GM12873 (cell line): ENCODE data around the gene ENTR1.

Experiments used
- CTCF ChIP-seq: IDR thresholded peaks from 2 replicates; pipeline ENCODE4 v1.5.1; 2012; ENCODE audit warnings: low read depth, mild to moderate bottlenecking, moderate library complexity, low read length, control low read depth; ENCODE audit not compliant: insufficient read depth; ENCODE audit errors: missing control alignments

Gene ENTR1

DNA sequence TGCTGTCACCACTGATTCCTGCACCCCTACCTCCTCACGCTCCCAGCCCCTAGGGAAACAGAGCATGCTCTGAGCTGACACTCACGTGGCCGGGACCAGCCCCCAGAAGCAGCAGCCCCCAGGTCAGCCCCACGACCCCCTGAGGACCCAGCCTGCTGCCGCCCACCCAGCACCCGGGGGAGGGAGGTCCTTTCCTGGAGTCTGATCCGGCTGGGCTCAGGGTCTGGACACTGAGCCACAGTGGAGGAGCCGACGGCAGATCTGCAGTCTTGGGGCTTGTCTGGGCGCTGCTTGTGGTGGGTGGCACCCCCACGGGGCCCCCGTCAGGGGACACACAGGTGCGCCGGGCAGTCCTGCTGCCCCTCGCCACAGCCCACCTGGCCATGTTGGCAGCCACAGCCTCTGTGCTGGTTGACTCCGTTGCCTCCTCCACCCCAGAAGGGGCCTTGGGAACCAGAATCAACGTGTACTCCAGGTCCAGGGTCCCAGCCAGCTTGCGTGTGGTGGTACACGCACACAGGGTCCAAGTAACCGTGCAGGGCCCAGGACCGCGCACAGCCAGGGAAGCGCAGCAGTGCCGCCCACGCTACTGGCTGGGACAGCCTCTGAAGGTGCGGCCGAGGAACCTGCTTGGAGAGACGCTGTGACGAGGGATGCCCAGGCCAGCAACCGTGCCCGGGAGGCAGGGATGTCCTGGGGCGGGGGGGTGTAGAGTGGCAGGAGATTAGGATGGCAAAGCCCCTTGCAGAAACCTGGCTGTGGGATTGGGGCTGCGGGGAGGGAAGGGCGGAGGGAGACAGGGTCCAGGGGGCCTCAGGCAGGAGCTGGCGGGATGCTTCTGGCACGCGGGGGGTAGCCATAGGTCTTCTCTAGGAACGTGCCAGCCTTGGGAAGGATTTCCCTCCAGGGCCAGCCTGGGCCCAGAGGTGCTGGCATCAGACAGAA lies 50.4 kb downstream of the ENTR1 start:
- no peak for TF ChIP-seq CTCF

GRCh38 chr9:136358888-136359287 lies 51.5 kb downstream of the ENTR1 start:
- TF ChIP-seq CTCF: no peak

DNA sequence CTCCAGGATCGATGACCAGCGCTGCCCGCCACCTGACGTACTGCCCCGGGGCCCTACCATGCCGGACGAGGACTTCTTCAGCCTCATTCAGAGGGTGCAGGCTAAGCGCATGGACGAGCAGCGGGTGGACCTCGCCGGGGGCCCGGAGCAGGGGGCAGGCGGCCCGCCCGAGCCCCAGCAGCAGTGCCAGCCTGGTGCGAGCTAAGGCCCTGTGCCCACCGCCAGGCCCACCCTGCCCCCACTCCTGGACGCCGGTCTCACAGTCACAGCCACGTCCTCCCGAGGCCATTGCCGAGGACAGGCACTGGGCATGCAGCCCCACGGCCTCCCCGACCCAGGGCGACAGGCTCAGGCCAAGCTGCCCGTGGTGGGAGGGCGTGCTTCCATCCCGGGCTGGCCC lies 52.4 kb downstream of the ENTR1 start:
- no peak for TF ChIP-seq CTCF

GRCh38 chr9:136357202-136357725 lies 53.1 kb downstream of the ENTR1 start:
- TF ChIP-seq CTCF: no peak

- TF ChIP-seq CTCF: no peak
Observed at GRCh38 chr9:136355616-136356557, 54.5 kb downstream of the ENTR1 start.

DNA sequence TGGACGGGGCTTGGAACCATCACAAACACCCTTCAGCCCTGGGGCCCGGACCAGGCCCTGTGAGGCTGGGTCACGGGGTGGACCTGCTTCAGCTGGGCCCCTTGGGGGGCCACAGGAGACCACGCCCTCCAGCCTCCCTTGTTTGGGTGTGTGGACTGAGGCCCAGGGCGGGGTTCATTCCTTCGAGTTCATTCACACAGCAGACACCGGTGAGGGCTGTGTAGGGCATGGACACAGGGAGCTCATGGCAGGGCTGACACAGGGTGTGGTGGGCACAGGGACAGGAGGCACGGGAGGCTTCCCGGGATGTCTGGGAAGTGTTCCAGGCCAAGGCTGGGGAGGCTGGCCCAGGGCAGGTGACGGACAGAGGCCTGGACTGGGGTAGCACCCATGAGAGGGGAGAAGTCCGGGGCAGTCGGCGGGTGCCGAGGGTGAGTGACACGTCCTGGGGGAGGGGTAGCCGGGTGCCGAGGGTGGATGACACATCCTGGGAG lies 55.8 kb downstream of the ENTR1 start:
- no peak for TF ChIP-seq CTCF
